HG03103 (cell line): ENCODE measurements around the gene ACVR1B.
A peak's percentile ranks its signal among the peaks of the same experiment; 100 is the strongest.

Source experiments
- ATAC-seq: cut with Tn5 transposase; IDR thresholded peaks from one replicate; pipeline ENCODE4 v1.9.1; 2021; ENCODE audit warnings: low read depth; ENCODE audit not compliant: unreplicated experiment

The ACVR1B gene

DNA sequence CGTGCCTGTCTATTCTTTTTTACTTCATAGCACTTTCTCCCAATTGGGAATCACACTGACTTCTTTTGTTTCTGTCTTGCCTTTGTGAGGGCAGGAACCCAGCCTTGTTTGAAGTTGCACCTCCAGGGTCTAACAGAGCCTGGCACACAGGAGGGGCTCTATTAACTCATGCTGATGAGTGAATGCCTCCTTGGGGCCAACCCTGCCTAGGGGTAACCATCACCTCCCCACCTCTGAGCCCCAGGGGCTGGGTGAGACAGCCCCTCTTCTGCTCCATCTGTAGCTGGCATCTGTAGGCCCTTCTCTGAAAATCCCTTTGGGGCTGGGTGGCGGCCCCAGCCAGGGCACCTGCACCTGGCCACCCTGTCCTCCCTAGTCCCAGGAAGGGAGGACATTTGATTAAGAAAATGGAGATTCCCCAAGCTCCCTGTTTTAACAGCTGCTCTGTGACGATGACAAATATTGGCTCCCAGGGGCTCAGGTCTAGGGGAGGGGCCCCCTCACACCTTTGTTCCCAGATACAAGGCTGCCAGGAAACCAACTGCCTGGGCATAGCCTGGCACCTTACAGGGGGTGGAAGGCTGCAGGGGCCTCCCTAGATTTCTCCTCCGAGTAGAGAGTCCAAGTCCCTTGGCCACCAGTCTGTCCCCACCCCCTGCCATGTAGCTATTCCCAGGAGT, 67.1 kb downstream of the ACVR1B start:
- ATAC-seq, result no peak

DNA sequence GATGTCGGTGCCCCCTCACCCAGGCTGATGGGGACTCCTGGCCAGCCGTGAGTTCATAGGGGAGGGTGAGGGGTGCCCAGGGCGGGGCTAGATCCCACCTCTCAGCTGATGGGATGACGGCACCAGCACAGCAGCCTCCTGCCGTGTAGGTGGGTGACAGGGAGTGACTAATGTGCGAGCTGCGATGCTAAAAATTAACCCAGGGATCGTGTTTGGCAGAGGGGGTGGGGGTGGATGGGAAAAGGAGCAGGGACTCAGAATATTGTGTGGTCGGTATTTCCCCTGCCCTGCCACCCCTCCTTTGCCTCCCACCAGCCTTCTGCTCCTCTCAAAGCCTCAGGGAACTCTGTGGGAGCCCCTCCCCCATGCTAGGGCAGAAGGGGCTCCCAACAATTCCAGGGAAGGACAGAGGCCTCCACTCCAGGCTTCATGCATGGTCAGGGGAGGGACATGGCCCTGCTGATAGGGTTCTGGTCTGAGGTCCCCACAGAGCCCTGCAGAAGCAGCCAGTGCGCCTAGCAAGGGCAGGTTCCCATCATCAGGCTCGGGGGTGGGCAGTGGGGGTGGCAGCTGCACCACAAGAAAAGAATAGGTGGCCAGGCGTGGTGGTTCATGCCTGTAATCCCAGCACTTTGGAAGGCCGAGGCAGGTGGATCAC, 67.7 kb downstream of the ACVR1B start:
- ATAC-seq, result no peak

DNA sequence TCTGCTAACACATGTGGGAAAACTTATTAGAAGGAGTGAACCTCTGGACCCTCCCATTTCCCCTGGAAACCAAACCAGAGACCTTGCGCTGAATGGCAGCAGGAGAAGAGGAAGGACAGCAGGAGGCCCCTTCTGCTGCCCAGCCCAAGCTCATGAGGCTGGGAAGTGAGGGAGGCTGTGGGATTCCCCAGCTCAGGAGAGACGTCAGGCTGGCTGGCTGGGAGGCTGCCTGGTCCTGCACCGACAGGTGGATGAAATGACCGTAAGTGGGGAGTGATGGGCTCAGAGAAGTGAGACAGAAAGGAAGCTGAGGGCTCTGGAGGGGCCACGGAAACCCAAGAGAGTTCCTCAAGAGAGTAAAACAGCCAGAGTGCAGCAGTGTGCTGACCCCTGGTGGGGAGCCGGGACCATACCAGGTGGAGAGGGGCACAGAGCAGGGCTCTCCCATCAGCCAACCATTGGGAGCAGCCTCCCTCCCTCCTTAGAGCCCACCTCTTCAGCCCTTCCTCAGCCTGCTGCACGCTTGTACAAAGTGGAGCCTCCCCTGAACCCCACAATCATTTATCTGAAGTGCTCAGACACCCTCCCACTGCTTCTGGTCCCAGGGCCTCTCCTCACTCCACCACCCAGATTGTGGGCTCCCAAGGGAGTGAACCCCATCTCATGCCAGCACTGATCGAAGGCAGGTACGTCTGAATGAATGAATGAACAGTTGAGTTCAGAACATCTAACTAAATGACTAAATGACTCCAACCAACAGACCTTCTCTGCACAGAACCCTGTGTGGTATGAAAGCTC, 69.2 kb downstream of the ACVR1B start:
- no peak for ATAC-seq

DNA sequence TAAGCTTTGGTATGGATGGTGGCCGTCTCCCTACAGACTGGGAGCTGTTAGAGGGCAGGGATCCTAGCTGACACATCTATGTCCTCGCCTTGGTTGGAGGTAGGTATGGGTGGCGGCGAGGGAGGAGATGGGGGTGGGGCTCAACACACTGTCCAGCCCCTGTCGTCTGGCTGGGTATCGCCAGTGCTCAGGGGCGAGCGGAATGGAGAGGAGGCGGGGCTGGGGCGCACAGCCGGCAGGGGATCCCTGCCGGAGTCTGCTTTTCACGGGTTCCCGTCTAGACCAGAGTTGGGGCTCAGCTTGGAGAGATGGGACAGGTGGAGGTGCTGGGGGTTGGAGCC, 71.3 kb downstream of the ACVR1B start:
- ATAC-seq, result no peak

DNA sequence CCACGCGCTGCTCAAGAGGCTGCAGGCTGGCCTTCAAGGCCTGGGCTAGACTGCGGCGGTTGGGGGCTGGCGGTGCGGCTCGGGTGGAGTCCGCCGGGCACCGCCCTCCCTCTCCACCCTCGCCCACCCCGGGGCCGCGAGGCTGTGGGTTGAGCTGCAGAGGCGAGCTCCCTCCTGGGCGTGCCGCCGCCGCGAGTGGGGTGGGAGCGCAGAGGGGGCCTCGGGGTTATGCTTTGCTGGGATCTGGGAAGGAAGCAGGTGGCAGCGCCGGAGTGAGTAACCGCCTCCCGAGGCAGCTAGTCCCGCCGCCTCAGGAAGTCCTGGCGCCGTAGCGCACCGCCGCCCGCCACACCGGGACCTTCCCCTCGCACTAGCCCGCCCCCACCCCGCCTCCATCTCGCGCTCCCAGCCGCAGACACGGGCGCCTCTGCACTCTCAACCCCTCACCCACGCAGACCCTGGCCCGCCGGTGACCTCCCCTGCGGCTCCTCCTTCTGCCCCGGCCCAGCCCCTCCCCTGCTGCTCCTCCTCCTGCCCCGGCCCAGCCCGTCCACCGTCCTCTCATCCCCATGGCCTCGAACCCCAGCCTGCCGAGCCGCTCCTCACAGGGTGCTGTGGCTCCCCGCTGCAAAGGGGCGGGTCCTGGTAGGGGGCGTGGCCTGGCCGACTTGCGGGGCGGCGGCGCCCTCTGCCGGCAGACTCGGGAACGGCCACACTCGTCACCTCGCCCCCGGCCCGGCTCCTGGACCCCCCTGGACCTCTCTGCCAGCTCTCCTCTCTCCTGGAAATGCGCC, 71.9 kb downstream of the ACVR1B start:
- ATAC-seq, result peak; percentile 38

DNA sequence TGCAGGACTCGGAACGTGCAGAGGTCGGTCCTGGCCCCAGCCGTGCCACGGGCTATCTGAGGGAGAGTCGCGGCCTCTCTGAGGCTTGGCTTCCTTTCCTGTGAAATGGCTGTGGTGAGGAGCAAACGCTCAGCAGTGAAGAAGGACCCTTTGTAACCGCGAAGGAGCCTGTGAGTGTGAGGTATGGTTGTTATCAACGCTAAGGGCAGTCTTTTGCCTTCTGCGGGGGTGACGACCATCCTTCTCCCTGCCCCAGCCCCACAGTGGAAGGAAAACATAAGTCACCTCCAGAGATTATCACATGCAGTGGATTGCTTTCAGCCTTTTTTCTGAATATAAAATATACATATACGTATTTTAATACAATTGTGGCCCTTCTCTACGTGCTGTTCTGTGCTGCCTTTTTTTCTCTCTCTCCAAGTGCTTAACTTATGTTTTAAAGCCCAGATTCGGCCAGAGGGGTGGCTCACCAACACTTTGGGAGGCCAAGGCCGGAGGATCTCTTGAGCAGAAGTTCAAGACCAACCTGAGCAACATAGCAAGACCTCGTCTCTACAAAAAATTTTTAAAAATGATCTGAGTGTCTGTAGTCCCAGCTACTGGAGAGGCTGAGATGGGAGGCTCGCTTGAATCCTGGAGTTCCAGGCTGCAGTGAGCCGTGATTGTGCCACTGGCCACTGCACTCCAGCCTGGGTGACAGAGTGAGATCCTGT, 72.6 kb downstream of the ACVR1B start:
- ATAC-seq, result no peak

DNA sequence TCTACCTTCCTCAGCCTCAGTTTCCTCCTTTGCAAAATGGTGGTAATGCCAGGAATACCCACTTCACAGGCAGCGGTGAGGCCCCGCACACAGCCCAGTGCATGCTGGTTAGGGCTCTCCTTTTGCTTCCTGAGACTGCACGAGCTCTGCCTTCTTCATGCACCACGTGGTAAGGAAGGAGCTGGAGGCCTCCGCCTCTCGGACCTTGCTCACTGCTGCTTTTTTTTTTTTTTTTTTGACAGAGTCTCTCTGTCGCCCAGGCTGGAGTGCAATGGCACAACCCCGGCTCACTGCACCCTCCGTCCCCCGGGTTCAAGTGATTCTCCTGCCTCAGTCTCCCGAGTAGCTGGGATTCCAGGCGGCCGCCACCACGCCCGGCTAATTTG, 73.3 kb downstream of the ACVR1B start:
- no peak for ATAC-seq

DNA sequence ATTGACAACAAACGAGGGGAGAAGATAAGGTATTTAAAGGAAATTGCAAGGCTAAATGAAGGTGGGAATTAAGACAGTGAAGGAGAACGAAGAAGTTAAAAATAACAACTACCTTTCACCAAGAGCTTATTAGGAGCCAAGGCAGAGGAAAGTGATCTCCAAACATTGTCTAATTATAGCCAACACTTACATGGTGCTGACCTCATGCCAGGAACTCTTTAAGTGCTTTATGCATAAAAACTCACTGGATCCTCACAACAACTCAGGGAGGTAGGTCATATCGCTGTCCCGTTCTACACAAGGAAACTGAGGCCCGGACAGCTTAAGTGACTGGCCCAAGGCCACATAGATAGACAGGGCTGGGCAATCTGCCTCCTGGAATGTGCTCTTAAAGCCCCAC, 74.8 kb downstream of the ACVR1B start:
- ATAC-seq, result no peak

DNA sequence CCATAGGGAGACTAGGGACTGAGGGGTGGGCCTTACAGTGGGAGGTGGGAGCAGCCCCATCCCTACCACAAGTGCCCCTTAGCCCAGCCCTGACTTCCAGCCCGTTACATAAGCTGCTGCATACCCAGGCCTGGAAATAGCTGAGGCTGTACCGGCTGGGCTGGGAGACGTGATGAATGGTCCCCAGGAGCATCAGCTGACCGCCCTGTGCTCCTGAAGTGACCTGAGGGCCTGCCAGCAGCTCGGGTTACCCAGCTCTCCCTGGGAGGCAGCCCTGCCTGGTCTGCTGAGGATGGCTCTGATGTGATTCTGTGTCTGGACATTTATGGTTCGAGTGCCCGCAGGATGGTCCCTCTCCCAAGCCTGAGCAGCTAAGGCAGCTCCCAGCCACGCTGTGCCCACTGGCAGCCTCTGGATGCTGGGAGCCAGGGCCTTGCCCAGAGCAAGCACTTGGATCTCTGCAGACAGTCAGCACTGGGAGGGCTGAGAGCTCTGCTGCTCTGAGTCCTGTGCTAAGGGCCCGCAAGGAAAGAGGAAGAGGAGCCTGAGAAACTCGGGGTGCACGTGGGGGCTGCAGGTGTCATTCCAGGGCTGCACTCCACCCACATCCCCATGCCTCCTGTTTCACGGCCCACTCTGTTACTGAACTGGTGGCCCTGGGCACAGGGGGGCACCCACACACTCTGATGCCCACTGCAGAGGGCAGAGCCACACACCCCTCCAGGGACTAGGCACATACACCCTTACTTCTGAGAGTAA, 75.8 kb downstream of the ACVR1B start:
- no peak for ATAC-seq

DNA sequence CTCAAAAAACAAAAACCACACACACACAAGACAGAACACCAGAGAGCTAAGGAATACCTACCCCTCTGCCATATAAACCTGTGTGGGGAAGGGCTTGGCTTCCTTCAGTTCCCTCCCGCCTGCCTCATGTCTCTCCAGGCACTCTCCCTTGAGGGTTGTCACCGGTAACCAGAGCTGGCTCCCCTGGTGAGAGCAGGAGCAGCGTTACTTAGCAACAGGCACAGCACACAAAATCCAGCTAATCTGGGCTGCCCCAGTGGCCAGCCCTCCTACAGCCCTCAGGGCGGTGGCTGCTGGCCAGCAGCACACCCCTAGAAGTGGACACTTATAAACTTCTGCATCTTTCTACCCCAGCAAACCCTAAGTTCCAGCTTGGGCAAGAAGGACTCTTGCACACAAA, 78.2 kb downstream of the ACVR1B start:
- ATAC-seq, result no peak

DNA sequence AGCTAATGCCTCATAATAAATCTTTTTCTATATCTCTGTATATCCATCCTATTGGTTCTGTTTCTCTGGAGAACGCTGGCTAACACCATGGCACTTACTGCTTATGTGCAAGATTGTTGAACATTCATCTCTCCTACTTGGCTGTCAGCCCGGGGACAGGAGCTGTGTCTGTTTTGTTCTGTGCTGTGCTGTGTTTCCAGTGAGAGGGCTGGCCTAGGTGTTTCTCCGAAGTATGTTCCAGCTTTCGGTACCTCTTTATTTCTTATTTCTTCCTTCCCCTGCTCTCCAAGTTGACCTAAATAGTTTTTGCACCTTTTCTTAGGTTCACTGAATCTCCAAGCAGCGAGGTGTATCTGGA, 80.9 kb downstream of the ACVR1B start:
- no peak for ATAC-seq

DNA sequence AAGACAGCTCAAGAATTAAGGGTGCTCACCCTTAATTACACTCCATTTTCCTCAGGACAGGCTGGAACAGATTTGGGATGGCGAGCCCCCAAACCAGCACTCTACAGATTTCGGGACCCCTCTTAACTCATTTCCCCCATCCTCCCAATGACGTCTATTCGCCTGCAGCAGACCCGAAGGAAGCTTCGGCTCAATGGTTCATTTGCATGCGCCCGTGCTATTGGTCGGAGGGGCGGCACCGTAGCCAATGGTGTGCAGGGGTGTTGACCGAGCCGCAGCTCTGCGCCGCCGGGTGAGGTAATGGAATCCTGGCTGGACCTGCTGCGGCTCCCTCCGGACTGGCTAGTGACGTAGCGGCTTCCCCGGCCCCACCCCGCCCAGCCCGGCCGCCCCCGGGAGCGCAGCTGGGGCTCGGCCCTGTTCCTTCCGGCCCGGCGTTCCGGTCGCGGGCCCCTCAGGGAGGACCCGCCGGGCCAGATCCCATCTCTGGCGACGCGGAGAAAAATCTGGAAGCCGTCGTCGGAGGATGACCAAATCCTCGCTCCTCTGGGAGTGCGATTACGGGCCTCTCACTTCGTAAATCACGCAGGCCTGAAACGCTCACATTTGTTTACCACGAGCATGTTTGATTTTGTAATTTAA, 81.4 kb downstream of the ACVR1B start:
- ATAC-seq, result peak; percentile 80

DNA sequence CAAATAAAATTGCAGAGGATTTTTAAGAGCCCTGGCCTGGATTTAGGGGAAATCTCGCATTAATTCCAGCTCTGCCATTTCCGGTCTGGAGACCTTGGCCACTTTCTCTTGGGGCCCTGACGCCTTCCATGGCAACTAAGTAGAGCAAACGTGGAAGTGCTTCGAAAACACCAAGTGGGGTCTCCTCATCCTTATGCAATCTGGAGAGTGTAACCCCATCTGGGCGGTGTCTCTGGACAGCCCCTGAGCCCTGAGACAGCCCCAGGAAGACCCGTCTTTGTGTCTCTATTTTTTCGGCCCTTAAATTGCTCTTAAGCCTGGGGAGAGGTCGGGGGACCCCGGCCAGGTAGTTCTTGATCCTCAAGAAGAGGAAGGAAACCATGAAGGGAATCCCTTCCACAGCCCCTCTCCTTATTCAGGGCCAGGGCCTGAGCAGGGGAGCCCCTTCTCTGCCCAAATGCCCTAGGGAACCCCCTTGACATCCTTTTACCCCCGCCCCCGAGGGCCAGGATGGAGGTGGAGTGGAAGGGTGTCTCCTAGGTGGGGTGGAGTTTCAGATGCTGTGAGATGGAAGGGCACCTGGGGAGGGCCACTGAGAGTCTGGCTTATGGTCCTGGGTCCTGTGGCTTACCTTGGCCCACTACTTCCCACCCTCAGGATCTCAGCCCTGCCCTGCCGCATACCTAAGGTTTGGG, 82.1 kb downstream of the ACVR1B start:
- ATAC-seq, result no peak

DNA sequence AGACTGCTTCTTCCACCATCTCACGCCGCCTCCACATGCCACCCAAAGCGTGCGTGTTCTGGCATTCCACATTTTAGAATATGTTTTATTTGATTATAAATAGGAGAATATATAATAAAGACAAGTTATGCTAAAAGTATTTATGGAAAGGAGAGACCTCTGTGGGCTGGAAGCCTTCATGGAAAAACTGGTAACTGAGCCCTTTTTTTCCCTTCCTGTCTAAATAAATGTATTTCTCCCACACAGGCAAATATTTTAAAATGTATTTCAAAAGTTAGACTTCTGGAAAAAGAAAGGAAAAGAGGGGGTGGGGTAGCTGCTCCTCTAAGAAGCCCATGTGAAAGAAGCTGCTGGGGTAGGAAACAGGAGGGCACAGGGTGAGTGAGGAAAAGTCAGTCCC, 83.7 kb downstream of the ACVR1B start:
- no peak for ATAC-seq

DNA sequence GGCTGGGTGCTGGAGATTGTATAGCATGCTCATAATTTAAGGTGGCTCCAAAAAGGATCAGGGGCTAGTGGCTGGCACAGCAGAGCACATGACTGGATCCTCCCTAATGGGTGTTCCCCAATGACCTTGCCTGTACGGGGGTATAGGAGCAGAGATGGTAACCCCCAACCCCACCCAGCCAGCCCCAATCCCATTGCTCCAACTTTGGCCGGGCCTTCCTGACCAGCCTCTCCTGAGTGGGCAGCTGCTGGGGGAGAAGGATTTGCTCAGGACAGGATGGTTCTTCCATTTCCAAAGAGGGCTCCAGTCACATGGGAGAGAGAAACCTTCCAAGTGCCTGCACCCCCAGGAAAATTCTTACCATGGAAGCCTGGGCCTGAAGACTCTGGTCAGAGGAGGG, 84.4 kb downstream of the ACVR1B start:
- no peak for ATAC-seq

DNA sequence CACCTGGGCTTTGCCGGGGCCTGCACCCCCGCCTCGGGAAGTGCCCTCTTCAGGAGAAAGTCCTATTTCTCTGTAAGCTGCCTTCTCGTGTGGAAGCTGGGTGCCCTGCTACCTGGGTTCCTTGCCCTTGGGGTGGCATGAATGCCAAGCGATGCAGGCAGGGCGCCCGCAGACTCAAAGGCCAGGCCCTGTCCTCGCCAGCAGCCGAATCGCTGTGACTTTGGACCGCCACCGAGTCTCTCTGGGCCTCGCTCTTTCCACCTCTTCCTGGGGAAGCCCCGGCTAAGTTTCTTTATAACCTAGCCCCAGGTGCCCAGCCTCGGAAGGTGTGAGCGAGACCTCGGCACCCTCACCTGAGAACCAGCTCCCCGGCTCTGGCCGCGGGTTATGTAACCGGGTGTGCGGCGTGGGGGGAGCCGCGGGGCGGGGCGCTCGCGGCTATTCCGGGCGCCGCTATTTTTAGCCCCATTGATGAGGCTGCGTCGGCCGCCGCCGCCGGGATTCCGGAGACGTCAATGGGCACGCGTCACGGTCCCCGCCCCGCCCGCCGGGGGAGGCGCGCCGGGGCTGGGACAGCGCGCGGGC, 85.2 kb downstream of the ACVR1B start:
- ATAC-seq, result no peak

DNA sequence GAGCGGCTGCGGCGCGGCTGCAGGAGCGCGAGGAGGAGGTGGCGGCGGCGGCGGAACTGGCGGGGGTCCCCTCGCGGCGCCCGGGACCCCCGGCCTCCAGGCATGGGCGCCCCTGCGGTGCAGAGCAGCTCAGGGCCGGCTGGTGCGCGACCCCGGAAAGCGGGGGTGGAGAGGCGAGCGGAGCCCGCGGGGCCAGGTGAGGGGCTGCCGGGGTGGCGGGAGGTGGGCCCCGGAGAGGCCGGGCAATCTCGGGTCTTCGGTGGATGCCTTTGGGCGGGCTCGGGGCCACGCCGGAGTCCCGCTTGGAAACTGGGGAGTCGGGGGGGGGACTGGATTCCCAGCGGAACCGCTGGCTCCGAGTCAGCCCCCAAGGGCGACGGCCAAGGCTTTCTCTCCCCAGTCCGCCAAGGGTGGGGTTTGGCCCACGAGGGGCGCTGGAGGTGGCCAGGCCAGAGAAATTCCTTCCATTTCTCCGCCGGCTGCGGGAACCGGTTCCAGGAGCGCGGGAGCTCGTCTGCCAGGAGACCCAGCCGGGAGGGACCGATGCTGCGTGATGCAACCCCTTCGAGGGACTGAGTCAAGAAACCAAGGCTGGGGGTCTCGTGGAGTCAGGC, 85.9 kb downstream of the ACVR1B start:
- no peak for ATAC-seq

DNA sequence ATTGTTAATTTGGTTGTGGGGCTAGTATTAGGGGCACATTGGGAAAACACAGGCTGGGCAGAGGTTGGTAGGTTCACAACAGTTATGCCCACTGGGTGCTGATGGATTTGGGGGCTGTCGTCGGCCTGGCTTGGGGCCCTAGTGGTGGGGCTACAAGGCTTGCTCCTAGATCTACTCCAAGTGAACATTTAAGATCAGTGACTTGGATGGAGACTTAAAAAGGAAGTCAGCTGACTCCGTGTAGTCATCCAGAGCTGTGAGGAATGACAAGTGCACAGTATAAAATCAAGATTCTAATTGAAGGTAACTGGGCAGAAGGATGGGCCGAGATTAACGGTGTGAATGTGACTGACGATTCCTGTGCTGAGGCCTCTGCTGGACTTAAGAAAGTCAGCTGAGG, 86.9 kb downstream of the ACVR1B start:
- ATAC-seq, result no peak
